K562 (cell line): Measurements from ENCODE around the gene NKX6-2. TPM values are rescaled to one million over a fixed set of nuclear protein-coding genes. Genes with fewer than 3 reads are reported as not detected.

ENCODE experiments used
- CCAR2 ChIP-seq: fragments of 200-400 bp; formaldehyde crosslinking; IDR thresholded peaks from 2 replicates; pipeline ENCODE4 v1.6.1; 2017; ENCODE audit warnings: mild to moderate bottlenecking, low read depth, low read length
- EGR1 ChIP-seq: fragments of 450-650 bp; conservative IDR thresholded peaks from 2 replicates; pipeline ENCODE4 v1.6.1; 2017; ENCODE audit warnings: mild to moderate bottlenecking
- MEF2A ChIP-seq: IDR thresholded peaks from 2 replicates; pipeline ENCODE4 v1.6.1; 2011; ENCODE audit warnings: low read depth, mild to moderate bottlenecking, low read length, moderate library complexity; ENCODE audit not compliant: control insufficient read depth
- SAP30 ChIP-seq: fragments of 200-600 bp; sonication (generic); IDR thresholded peaks from 2 replicates; pipeline ENCODE4 v1.6.1; 2012; ENCODE audit warnings: borderline replicate concordance, low read depth, mild to moderate bottlenecking, moderate library complexity, low read length, control low read depth, inconsistent platforms; ENCODE audit not compliant: insufficient read depth, poor library complexity, severe bottlenecking
- SMARCA4 ChIP-seq: fragments of 450-650 bp; IDR thresholded peaks from 2 replicates; pipeline ENCODE4 v1.6.1; 2016
- polyA plus RNA-seq, 8 experiments: library from polyadenylated mRNA; depleted of rRNA in 4 of 8; stranded (reverse) in 5 of 8; unstranded in 3 of 8; fragments of >200 nt; fragmentation: Nextera tagmentation in 2 of 8; fragmentation: Illumina TruSeq in 1 of 8; extraction: Ambion mirVana in 2 of 8; extraction: Trizol in 1 of 8; gene quantifications; 2 replicates each; pipeline versions ENCODE4 v1.2.1 to v1.2.3, GENCODE V29; 2011 to 2014; ENCODE audit warnings: inconsistent platforms in 1 of 8, missing spikeins in 1 of 8
- total RNA-seq, 7 experiments: library from RNA; depleted of rRNA in 6 of 7; stranded (reverse); fragments of >200 nt in 6 of 7; fragmentation: Illumina TruSeq in 2 of 7; extraction: Trizol in 2 of 7; gene quantifications; 2 replicates each; pipeline versions ENCODE4 v1.2.1 to v1.2.3, GENCODE V29; 2011 to 2021; ENCODE audit warnings: low replicate concordance in 1 of 7
- TF ChIP-seq, protein P1 (sequence below): fragments of 250-450 bp; sonication (Bioruptor Pico); IDR thresholded peaks from 2 replicates; pipeline ENCODE4 v1.4.0; 2020; ENCODE audit warnings: mild to moderate bottlenecking, moderate library complexity, borderline replicate concordance

Gene NKX6-2
- total and polyA plus RNA-seq, 9 of the 15 experiments (the other 6 are each of a cell fraction or from before 2014, with no cell fraction given): 1.0 to 1.6 TPM; not detected in 7

GRCh38 chr10:132811891-132812481 is 26.0 kb upstream of the NKX6-2 start (continued):
- TF ChIP-seq SAP30 (no peak), MEF2A (no peak), EGR1 (no peak), CCAR2 (no peak), SMARCA4 (no peak)
- TF ChIP-seq, protein P1, sequence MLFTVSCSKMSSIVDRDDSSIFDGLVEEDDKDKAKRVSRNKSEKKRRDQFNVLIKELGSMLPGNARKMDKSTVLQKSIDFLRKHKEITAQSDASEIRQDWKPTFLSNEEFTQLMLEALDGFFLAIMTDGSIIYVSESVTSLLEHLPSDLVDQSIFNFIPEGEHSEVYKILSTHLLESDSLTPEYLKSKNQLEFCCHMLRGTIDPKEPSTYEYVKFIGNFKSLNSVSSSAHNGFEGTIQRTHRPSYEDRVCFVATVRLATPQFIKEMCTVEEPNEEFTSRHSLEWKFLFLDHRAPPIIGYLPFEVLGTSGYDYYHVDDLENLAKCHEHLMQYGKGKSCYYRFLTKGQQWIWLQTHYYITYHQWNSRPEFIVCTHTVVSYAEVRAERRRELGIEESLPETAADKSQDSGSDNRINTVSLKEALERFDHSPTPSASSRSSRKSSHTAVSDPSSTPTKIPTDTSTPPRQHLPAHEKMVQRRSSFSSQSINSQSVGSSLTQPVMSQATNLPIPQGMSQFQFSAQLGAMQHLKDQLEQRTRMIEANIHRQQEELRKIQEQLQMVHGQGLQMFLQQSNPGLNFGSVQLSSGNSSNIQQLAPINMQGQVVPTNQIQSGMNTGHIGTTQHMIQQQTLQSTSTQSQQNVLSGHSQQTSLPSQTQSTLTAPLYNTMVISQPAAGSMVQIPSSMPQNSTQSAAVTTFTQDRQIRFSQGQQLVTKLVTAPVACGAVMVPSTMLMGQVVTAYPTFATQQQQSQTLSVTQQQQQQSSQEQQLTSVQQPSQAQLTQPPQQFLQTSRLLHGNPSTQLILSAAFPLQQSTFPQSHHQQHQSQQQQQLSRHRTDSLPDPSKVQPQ (CRISPR knock-in tag): no peak
